T-helper 22 cell (primary cell): ENCODE results near the gene CHPF.

Experiments
- DNase-seq: peaks from one replicate; pipeline ENCODE4 v3.0.0-alpha.2; 2020; ENCODE audit warnings: low read depth

The CHPF gene

GRCh38 chr2:219496247-219496824 is 47.3 kb downstream of the CHPF start:
- no peak for DNase-seq

- DNase-seq = peak; percentile 24
These were observed 48.0 kb downstream of the CHPF start for GRCh38 chr2:219495531-219496122.

GRCh38 chr2:219494952-219495530 is 48.6 kb downstream of the CHPF start:
- DNase-seq = no peak

- DNase-seq = no peak
These were observed 50.5 kb downstream of the CHPF start for GRCh38 chr2:219493086-219493485.

GRCh38 chr2:219492575-219492974 is 51.0 kb downstream of the CHPF start:
- DNase-seq = no peak

GRCh38 chr2:219491278-219491963 is 52.2 kb downstream of the CHPF start:
- no peak for DNase-seq

- DNase-seq = no peak
These were observed 52.9 kb downstream of the CHPF start for GRCh38 chr2:219490600-219491130.

- DNase-seq = no peak
These were observed 53.4 kb downstream of the CHPF start for GRCh38 chr2:219490186-219490585.

- no peak for DNase-seq
These were observed 54.3 kb downstream of the CHPF start for GRCh38 chr2:219489315-219489714.
